Epidermal melanocyte (primary cell): Measurements from ENCODE around the gene C12orf57.

Experiments
- DNase-seq: peaks from one replicate; pipeline ENCODE4 v3.0.0; 2011; ENCODE audit warnings: low spot score; ENCODE audit not compliant: insufficient read length

Gene C12orf57

DNA sequence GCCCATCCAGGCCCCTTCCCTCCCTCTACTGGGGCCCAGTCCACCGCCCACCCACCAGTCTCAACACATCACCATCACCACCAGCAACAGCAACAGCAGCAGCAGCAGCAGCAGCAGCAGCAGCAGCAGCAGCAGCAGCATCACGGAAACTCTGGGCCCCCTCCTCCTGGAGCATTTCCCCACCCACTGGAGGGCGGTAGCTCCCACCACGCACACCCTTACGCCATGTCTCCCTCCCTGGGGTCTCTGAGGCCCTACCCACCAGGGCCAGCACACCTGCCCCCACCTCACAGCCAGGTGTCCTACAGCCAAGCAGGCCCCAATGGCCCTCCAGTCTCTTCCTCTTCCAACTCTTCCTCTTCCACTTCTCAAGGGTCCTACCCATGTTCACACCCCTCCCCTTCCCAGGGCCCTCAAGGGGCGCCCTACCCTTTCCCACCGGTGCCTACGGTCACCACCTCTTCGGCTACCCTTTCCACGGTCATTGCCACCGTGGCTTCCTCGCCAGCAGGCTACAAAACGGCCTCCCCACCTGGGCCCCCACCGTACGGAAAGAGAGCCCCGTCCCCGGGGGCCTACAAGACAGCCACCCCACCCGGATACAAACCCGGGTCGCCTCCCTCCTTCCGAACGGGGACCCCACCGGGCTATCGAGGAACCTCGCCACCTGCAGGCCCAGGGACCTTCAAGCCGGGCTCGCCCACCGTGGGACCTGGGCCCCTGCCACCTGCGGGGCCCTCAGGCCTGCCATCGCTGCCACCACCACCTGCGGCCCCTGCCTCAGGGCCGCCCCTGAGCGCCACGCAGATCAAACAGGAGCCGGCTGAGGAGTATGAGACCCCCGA, 7.0 kb upstream of the C12orf57 start:
- no peak for DNase-seq

DNA sequence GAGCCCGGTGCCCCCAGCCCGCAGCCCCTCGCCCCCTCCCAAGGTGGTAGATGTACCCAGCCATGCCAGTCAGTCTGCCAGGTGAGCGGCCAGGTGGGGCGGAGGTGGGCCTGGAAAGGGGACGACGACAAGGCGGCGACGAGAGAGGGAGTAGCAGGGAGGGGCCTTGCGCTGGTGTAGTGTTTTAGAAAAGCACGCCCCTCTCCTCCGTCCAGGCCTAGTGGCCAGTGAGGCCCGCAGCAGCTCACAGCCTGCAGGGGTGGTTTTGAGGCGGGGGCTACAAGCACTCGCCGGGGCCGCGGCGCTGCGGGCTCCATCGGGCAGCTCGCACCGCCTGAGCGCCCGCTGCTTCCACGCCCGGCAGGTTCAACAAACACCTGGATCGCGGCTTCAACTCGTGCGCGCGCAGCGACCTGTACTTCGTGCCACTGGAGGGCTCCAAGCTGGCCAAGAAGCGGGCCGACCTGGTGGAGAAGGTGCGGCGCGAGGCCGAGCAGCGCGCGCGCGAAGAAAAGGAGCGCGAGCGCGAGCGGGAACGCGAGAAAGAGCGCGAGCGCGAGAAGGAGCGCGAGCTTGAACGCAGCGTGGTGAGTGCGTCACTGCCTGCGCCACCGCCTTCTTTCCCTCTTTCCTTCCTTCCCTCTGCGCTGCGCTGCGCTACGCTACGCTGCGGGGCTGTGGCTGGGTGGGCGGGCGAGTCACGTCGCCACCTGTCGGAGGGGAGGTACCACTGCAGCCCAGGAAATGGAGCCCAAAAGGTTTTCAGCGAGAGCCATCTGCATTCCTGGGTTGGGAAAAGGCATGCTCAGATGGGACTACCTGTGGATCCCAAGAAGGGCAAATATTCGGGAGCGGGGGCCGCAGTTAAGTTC, 6.1 kb upstream of the C12orf57 start:
- DNase-seq = peak; percentile 82

DNA sequence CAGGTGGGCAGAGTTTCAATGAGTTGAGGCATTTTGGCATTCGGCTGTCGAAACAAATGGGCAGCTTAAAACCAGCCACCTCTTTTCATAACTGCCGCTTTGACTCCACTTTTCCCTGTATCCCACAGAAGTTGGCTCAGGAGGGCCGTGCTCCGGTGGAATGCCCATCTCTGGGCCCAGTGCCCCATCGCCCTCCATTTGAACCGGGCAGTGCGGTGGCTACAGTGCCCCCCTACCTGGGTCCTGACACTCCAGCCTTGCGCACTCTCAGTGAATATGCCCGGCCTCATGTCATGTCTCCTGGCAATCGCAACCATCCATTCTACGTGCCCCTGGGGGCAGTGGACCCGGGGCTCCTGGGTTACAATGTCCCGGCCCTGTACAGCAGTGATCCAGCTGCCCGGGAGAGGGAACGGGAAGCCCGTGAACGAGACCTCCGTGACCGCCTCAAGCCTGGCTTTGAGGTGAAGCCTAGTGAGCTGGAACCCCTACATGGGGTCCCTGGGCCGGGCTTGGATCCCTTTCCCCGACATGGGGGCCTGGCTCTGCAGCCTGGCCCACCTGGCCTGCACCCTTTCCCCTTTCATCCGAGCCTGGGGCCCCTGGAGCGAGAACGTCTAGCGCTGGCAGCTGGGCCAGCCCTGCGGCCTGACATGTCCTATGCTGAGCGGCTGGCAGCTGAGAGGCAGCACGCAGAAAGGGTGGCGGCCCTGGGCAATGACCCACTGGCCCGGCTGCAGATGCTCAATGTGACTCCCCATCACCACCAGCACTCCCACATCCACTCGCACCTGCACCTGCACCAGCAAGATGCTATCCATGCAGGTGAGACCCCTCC, 5.2 kb upstream of the C12orf57 start:
- DNase-seq = no peak

DNA sequence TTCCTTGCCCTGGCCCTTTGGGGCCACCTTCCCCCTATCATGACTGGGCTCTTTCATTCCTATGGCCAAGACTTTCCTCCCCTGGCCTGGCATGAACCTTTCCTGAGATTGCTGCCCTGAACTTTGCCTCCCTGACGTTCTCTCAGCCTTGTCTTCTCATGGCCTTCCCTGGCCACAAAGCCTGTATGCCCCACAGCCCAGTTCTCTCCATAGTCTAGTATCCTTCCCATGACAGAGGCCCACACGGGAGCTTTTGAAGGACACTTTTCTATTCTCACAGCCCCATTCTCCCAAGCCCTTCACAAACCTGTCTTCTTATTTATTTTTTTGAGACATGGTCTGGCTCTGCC, 4.7 kb upstream of the C12orf57 start:
- no peak for DNase-seq

DNA sequence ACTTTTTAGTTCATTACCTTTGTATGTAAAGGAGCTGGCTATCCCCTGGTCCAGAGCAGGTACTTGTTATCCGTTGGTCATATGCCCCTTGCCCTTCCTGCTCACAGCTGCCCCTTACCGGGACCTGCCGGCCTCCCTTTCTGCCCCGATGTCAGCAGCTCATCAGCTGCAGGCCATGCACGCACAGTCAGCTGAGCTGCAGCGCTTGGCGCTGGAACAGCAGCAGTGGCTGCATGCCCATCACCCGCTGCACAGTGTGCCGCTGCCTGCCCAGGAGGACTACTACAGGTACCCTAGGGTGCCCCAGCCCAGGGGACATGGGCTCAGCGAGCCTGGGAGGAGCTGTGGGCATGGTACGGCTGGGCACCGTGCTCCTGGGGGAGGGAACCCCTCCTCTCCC, 2.6 kb upstream of the C12orf57 start:
- no peak for DNase-seq

DNA sequence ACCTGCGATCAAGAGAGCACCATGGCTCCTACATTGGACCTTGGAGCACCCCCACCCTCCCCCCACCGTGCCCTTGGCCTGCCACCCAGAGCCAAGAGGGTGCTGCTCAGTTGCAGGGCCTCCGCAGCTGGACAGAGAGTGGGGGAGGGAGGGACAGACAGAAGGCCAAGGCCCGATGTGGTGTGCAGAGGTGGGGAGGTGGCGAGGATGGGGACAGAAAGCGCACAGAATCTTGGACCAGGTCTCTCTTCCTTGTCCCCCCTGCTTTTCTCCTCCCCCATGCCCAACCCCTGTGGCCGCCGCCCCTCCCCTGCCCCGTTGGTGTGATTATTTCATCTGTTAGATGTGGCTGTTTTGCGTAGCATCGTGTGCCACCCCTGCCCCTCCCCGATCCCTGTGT, 2.0 kb upstream of the C12orf57 start:
- DNase-seq = no peak

DNA sequence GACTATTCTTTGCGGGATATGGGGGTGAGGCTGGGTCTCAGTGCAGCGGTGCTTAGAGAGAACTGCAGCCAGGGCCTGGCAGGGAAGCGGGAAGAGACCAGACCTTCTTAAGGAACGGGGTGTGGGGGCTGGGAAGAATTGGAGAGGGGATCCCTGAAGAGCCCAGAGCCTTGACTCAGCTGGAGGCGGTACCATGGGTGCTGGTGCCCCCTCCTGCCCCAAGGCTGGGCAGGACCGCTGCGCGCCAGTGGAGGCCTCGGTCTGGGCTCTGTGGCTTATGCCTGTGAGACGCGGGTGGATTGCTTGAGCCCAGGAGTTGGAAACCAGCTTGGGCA, 1.5 kb upstream of the C12orf57 start:
- no peak for DNase-seq

DNA sequence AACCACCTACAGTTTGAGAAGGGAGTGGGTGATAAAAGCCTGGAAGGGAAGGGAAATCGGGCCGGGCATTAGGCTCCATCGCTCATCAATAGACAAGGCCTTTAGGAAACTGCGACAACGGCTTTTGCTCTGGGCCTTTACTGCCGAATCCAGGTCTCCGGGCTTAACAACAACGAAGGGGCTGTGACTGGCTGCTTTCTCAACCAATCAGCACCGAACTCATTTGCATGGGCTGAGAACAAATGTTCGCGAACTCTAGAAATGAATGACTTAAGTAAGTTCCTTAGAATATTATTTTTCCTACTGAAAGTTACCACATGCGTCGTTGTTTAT, 467 bp upstream of the C12orf57 start:
- peak; percentile 97 for DNase-seq

DNA sequence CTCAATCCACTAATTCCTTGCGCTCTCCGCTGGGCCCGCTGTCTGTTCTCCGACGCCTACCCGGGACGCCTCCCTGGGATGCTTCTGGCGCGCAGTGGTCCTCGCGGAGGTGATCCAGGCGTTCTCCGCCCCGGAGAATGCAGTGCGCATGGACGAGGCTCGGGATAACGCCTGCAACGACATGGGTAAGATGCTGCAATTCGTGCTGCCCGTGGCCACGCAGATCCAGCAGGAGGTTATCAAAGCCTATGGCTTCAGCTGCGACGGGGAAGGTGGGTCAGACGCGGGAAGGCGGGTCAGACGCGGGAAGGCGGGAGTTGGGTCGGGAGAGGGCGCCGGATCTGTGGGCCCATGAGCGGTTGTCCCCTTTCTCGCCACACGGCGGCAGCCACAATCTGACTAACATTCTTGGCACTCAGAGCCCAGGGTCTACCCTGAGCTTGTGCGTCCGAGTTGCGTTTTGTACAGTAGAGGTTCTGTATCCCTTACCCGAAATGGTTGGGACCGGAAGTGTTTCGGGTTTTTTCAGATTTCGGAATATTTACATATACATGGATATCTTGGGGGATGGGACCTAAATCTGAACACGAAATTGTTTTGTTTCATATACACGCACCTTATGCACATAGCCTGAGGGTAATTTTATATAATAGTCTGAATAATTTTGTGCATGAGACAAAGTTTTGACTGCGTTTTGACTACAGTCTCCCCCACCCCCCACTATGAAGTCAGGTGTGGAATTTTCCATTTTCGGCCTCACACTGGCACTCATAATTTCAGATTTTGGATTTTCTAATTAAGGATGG, 762 bp downstream of the C12orf57 start:
- DNase-seq = peak; percentile 97

DNA sequence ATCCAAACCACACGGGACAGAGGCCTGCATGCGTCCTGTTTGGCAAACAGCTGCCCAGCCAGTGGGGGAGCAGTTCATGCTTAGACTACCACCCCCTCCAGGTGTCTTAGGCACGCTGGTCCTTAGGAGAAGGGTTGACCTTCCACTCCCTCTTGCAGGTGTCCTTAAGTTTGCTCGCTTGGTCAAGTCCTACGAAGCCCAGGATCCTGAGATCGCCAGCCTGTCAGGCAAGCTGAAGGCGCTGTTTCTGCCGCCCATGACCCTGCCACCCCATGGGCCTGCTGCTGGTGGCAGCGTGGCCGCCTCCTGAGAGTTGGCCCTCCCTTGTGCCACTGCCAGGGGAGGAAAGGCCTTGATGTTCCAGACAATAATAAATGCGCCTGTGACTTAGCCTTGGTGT, 1.8 kb downstream of the C12orf57 start:
- DNase-seq = no peak

DNA sequence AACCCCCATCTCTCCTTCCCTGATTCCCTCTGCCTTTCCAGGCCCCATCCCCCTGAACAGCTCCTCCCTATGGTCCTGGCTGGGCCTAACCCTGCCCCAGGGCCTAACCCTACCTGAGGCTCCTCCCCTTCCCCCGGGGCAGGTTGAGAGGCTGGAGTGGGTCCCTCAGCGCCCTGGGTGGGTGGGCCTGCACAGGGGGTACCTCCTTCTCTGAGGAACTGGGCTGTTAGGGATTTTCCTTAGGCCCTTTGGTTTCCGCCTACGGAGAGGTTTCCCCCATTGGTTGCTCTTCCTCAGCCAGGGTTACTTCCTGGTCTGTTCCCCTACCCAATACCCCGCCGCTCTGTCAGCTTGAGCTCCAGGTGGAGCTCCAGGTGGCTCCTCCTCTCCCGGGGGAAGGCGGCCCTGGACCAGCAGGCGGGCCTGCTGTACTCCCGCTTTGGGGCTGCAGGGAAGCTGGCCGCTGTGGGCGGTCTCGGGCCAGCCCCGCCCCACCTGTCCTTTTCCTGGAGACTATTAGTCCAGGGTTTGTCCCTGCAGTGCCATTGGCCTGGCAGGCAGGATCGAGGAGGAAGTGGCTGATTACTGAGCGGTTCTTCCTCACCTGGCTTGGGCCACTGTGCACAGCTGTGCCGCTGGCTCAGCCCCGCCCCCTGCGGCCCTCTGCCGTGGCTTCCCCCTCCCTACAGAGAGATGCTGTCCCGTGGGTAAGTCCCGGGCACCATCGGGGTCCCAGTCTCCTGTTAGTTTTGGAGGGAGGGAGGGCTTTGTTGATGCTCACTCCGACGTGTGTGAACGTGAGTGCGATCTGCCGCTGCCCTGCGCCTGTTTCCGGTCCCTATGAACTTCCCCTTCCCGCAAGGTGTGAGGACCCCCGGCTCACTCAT, 2.5 kb downstream of the C12orf57 start:
- DNase-seq = no peak

DNA sequence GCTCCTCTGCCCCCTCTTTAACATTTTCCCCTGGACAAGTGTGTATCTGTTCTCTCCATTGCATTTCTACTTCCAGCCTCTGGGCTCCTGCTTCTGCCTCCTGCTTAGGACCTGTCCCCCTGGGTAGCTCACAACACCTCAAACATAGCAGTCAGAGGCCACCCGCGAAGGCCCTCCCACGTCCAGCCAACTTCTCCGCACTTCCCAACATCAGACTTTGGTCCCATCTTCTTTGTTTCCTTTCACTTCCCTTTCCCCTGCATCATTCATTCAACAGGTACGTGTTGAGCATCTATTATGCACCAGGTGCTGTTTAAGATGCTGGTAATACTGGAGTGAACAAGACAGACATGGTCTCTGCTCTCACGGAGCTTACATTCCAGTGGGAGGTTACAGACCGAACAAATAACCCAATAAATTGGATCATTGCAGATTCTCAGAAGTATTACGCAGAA, 3.1 kb downstream of the C12orf57 start:
- DNase-seq = no peak

DNA sequence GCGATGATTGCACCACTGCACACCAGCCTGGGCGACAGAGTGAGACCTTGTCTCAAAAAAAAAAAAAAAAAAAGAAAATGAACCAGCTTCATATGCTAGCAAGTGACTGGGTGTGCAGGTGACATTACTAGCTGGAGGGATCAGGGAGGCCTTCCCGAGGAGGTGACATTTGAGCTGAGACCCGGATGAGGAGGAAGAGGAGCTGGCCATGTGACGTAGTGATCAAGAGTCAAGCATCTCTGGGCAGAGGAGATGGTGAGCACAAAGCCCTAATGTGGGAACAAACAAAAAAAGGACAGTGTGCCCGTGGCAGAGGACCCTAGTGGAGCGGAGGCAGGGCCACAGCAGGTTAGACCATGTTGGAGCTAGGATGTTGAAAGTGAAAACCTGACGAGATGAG, 3.8 kb downstream of the C12orf57 start:
- DNase-seq = no peak

DNA sequence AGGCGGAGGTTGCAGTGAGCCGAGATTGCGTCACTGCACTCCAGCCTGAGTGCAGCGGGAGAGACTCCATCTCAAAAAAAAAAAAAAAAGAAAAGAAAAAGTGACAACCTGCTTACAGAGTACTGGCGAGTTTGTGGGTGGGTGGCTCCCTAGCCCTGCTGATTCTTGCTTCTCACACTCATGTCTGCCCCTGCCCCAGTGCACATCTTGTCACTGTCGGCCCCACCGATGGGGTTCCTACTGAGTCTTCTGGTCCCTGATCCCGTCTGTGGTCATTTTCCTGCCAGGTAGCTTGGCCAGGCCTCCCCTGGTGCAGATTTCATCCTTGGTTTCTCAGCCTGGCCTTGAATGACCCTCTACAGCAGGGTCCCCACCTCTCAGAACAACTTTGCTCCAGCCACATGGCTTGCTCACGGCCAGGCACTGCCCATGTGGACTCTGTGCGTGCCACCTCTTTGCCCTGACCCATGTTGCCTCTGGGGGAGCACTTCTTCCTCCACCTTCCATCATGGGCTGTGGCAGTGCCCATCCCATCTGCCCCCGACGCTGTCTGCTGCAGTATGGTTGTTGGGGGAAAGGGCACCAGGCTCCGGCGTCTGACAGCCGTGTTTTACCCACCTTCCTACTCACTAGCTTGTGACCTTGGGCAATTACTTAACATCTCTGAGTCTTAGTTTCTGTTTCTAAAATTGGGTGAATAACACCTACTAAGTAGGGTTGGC, 5.2 kb downstream of the C12orf57 start:
- DNase-seq = no peak

DNA sequence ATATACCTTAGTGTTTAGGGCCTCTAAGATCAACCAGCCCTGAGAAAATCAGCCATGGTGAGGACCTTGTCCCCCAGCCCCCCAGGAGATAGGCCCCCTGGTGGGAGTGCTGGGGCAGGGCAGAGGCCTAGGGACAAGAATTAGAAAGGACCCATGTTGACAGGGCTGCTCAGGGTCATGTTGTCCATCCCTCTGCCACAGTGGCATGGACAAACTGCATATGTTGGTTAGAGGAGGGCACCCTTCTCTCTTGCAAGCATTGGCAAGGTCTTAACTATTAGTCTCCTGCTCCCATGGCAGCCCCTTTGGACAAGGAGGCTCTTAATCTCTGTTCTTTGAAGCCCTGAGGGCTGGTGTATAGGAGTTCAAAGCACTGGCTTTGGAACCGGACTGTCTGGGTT, 6.6 kb downstream of the C12orf57 start:
- DNase-seq = no peak

DNA sequence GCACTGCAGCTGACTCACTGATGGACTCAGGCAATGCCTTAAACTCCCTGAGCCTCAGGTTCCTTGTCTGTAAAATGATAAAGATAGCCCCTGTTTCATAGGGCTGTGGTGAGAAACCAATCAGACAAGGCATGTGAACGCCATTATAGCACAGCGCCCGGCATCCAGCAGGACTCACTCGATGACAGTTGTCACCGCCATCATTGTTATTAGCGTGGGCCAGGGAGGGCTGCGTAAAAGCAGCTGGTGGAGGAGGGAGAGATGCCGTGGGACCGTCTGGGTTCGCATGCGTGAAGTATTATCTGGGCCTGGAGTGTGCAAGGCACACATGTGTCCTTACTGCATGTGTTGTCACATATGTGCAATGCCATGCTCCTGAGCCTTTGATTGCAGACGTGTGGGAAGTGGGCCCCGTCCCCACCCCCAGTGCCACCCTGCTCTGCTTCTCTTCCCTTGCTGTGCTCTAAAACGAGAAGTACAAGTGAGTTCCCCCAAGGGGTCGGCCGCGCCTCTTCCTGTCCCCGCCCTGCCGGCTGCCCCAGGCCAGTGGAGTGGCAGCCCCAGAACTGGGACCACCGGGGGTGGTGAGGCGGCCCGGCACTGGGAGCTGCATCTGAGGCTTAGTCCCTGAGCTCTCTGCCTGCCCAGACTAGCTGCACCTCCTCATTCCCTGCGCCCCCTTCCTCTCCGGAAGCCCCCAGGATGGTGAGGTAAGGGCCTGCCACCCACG, 7.2 kb downstream of the C12orf57 start, which contains the start of gene PTPN6:
PTPN6 (plus strand) TSS at position 546 of the 730 bp plus-strand sequence; CDS start at position 703, 157 bp downstream.
- no peak for DNase-seq

DNA sequence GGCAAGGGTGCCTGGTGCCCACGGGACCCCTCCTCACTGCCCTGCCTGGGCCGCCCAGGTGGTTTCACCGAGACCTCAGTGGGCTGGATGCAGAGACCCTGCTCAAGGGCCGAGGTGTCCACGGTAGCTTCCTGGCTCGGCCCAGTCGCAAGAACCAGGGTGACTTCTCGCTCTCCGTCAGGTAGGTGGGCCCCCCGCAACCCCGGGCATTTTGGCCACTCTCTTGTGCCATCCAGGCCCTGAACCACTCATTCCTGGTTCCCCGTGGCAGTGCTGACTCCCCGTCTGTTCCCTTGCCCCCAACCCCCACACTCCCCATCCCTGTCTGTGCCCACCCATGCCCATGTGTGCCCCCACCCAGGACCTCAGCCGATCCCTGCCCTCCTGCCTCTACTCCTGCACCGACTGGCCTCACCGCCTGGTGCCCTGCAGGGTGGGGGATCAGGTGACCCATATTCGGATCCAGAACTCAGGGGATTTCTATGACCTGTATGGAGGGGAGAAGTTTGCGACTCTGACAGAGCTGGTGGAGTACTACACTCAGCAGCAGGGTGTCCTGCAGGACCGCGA, 7.8 kb downstream of the C12orf57 start:
- DNase-seq = no peak

DNA sequence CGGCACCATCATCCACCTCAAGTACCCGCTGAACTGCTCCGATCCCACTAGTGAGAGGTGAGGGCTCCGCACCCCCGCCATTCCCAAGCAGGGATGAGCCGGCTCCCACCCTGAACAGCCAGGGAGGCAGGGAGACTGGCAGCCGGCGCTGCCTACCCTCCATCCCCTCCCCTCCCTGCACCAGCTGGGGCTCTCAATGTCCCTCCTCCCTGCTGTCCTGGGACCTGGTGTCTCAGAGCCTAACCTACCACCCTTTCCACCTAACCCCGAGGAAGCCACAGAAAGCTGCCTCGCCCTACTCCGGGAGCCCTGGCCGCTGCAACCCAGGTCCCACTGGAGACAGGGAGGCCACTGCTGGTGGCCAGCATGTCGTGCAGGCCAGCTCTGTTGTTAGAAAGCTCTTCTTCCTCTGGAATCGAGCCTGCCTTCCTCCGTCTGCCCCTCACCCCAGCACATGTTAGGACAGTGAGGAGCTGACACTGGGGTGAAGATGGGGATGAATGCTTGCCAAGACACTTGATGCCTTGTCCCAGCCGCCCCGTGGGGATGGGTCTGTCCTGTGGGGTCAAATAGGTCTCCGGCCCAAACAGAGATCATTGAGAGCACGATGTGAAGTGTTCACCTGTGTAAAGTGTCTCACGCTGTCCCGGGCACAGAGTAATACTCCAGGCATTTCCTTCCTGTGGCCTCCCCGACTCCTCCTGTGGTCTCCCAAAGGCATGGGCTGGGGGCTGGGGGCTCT, 8.5 kb downstream of the C12orf57 start:
- DNase-seq = no peak
